ENCODE measurements around the gene MRPS34.
A peak's percentile ranks its signal among the peaks of the same experiment; 100 is the strongest.

Gene MRPS34

DNA sequence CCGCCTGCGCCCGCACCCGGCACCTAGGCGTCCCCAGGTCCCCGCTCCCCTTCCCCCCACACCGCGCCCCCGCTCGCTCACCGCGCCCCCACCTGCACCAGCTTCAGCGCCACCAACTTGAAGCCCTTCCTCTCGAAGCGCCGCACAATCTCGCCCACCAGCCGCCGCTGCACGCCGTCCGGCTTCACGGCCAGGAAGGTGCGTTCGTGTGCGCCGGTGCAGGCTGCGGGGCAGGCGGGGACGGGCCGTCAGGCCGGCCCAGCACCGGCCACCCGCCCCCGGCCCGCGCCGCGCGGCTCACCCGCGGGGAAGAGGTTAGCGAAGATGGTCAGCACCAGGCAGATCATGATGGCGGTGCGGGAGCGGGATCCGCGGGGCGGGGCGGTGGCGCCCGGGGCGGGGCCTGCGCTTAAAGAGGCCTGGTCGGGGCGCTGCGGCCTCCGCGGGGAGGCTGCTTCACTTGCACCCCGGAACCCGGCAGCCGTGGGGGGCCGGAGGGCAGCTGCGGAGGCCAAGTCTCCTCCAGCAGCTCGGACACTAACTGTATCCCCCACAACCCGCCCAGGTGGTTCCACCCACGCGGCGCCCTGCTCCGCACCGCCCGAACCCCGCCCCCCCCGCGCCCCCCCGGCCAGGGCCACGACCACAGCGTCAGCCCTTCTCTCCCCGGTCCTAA lies 1.6 kb downstream of the MRPS34 start, which contains the start of gene NME3:
TSS of gene NME3 (minus strand) at position 356 of the 676 bp plus-strand sequence. CDS start at position 347, 9 bp downstream.
- peak within 1 kb of the TSS; percentile 83 for H3K27ac ChIP-seq (ENCODE audit: low read length)
- ATAC-seq (ENCODE audit: insufficient read depth, low read depth) (no peak), DNase-seq (no peak)
- H3K27me3 ChIP-seq (ENCODE audit: insufficient read depth, low read length, poor library complexity) = no peaks in the 10 kb centered on the region
- peak within 1 kb of the TSS; percentile 54 to 90; a peak in 3 of 4 replicates for H3K4me3 ChIP-seq (ENCODE audit: low read depth in 1 of 2, low read length in 2 of 2)
- H3K4me1 ChIP-seq (ENCODE audit: insufficient read depth, low read length) = peaks cover 32% of the 10 kb centered on the region
- peaks cover 37% of the 10 kb centered on the region for H4K20me1 ChIP-seq (ENCODE audit: insufficient read depth, low read length)
- H3K79me2 ChIP-seq (ENCODE audit: insufficient read depth, low read length) = peaks cover 44% of the 10 kb centered on the region
- H3K4me2 ChIP-seq (ENCODE audit: insufficient read depth, low read length) = peak within 1 kb of the TSS; percentile 98
- peak within 1 kb of the TSS; percentile 93; the same call in 1 of the 2 replicates for H2AFZ ChIP-seq (ENCODE audit: low read depth, low read length)
- no peaks in the 10 kb centered on the region for H3K9me3 ChIP-seq (ENCODE audit: insufficient read depth, low read length, severe bottlenecking)
- TF ChIP-seq, protein P1, sequence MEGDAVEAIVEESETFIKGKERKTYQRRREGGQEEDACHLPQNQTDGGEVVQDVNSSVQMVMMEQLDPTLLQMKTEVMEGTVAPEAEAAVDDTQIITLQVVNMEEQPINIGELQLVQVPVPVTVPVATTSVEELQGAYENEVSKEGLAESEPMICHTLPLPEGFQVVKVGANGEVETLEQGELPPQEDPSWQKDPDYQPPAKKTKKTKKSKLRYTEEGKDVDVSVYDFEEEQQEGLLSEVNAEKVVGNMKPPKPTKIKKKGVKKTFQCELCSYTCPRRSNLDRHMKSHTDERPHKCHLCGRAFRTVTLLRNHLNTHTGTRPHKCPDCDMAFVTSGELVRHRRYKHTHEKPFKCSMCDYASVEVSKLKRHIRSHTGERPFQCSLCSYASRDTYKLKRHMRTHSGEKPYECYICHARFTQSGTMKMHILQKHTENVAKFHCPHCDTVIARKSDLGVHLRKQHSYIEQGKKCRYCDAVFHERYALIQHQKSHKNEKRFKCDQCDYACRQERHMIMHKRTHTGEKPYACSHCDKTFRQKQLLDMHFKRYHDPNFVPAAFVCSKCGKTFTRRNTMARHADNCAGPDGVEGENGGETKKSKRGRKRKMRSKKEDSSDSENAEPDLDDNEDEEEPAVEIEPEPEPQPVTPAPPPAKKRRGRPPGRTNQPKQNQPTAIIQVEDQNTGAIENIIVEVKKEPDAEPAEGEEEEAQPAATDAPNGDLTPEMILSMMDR (IDR thresholded peaks at IDR 0.05; ENCODE audit: borderline replicate concordance, extremely low read depth, low read length, poor library complexity, severe bottlenecking) = no peak
- H3K9ac ChIP-seq (ENCODE audit: low read depth, low read length) = peak within 1 kb of the TSS; percentile 99
- H3K36me3 ChIP-seq (ENCODE audit: insufficient read depth, low read length) = peaks cover 64% of the 10 kb centered on the region

DNA sequence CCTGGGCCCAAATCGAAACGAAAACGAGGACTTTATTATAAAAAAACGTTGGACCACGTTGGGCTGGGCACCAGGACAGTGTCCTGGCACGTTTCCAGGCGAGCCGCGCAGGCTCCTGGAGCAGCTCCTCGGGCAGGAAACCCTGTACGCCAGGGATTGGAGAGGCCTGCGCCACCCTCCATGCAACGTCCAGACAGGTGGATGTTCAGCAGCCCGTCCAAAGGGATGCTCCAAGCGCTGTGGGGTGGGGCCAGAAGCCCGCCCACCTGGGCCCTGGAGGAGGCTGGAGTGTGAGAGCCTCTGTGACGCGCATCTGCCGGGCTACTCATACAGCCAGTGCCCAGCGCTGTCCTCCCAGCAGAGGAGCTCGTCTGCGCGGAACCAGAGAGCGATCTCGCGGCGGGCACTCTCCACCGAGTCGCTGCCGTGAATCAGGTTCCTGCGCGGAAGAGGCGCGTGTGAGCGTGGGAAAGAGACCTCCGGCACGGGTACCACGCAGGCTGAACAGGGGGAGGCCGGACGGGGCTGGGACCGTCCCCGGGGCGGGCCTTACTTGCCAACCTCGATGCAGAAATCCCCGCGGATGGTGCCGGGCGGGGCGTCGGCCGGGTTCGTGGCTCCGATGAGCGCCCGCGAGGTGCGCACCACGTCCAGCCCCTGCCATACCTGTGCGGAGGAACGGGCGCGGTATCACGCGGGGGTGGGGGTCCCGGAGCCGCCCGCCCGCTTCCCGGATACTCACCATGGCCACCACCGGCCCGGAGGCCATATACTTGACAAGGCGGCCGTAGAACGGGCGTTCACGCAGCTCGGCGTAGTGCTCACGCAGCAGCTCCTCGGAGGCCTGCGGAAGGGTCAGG lies 2.4 kb downstream of the MRPS34 start:
- H4K20me1 ChIP-seq (ENCODE audit: insufficient read depth, low read length) = peaks cover 29% of the 10 kb centered on the region
- TF ChIP-seq, protein P1 (IDR thresholded peaks at IDR 0.05; ENCODE audit: borderline replicate concordance, extremely low read depth, low read length, poor library complexity, severe bottlenecking) = no peak
- no peak for TF ChIP-seq EZH2 (IDR thresholded peaks at IDR 0.05; ENCODE audit: borderline replicate concordance, low read depth, low read length, severe bottlenecking)
- peaks cover 42% of the 10 kb centered on the region for H3K79me2 ChIP-seq (ENCODE audit: insufficient read depth, low read length)
- peaks cover 31% of the 10 kb centered on the region for H3K4me1 ChIP-seq (ENCODE audit: insufficient read depth, low read length)
- H3K27ac ChIP-seq (ENCODE audit: low read length) = no peak overlapping the region
- no peak for ATAC-seq (ENCODE audit: insufficient read depth, low read depth)
- H3K9me3 ChIP-seq (ENCODE audit: insufficient read depth, low read length, severe bottlenecking) = no peaks in the 10 kb centered on the region
- no peaks in the 10 kb centered on the region for H3K27me3 ChIP-seq (ENCODE audit: insufficient read depth, low read length, poor library complexity)
- peaks cover 64% of the 10 kb centered on the region for H3K36me3 ChIP-seq (ENCODE audit: insufficient read depth, low read length)
- H2AFZ ChIP-seq (ENCODE audit: low read depth, low read length) = no peak overlapping the region
- no peak overlapping the region for H3K4me3 ChIP-seq (ENCODE audit: low read depth in 1 of 2, low read length in 2 of 2)
- H3K9ac ChIP-seq (ENCODE audit: low read depth, low read length) = no peak overlapping the region
- H3K4me2 ChIP-seq (ENCODE audit: insufficient read depth, low read length) = peak overlapping the region; percentile 22; the same call in 1 of the 2 replicates
- no peak for DNase-seq

DNA sequence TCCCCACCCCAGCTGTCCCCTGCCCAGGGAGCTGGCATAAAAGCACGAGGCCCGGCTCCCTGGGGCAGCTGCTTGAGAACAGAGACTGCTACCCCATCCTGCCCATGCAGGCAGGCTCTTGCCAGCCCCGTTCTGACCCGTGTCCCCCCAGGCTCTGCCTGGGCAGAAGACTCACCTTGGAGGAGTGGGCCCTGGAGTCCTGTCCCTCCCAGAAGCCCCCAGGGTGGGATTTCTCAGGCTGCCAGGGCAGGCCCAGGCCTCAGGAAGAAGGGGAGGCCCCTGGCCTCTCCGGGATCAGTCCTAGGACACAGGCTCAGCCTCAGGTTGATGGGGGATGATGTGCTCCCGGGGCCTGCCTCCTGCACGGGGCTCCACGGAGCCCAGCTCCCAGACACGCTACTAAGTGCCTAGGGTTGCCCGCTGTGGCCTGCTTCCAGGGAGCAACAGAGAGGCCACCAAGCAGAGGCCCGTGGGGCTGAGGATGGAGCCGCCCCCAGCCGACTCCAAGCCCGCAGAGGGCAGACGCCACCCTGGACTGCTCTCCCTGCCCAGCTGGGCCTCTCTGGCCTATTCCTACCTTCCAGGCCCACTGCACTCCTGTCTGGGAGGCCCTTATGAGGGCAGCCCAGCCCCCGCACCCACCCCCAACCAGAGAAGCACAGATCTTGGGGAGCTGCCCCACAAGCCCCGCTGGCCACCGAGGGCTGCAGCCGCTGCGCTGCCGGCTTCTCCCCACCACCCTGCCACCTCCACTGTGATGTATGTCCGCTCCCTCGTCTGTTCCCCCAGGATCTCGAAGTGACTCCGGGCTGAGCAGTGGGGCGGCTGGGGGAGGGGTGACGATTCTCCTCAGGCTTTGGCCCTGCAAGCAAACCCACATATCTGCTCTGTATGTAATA lies 3.3 kb downstream of the MRPS34 start:
- peaks cover 20% of the 10 kb centered on the region for H4K20me1 ChIP-seq (ENCODE audit: insufficient read depth, low read length)
- no peak for TF ChIP-seq EZH2 (IDR thresholded peaks at IDR 0.05; ENCODE audit: borderline replicate concordance, low read depth, low read length, severe bottlenecking)
- TF ChIP-seq, protein P1 (IDR thresholded peaks at IDR 0.05; ENCODE audit: borderline replicate concordance, extremely low read depth, low read length, poor library complexity, severe bottlenecking) = no peak
- no peak overlapping the region for H3K4me3 ChIP-seq (ENCODE audit: low read depth in 1 of 2, low read length in 2 of 2)
- DNase-seq (no peak), ATAC-seq (ENCODE audit: insufficient read depth, low read depth) (no peak)
- H3K27ac ChIP-seq (ENCODE audit: low read length) = no peak overlapping the region
- H3K4me2 ChIP-seq (ENCODE audit: insufficient read depth, low read length) = peak overlapping the region; percentile 22; the same call in 1 of the 2 replicates
- H3K79me2 ChIP-seq (ENCODE audit: insufficient read depth, low read length) = peaks cover 33% of the 10 kb centered on the region
- H3K36me3 ChIP-seq (ENCODE audit: insufficient read depth, low read length) = peaks cover 64% of the 10 kb centered on the region
- H3K9ac ChIP-seq (ENCODE audit: low read depth, low read length) = no peak overlapping the region
- peaks cover 22% of the 10 kb centered on the region for H3K4me1 ChIP-seq (ENCODE audit: insufficient read depth, low read length)
- H3K9me3 ChIP-seq (ENCODE audit: insufficient read depth, low read length, severe bottlenecking) = no peaks in the 10 kb centered on the region
- no peak overlapping the region for H2AFZ ChIP-seq (ENCODE audit: low read depth, low read length)
- no peaks in the 10 kb centered on the region for H3K27me3 ChIP-seq (ENCODE audit: insufficient read depth, low read length, poor library complexity)
